ENCODE data around the gene ACSL5.

DNA sequence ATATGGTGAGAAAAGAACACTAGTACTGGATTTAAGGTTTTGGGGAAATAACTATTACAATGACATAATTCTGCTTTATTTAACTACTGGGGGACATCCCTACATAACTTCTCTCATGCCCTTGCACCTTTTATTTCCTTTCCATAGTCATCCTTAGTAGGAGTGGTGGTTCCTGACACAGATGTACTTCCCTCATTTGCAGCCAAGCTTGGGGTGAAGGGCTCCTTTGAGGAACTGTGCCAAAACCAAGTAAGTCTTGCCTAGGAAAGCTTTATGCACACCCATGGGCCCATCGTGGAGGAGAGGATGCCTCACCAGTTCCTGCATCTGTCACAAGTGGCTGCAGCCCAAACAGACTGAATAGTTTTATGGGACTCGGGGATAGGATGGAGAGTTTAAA is 52.2 kb downstream of the ACSL5 start:
- TF ChIP-seq, protein P1, sequence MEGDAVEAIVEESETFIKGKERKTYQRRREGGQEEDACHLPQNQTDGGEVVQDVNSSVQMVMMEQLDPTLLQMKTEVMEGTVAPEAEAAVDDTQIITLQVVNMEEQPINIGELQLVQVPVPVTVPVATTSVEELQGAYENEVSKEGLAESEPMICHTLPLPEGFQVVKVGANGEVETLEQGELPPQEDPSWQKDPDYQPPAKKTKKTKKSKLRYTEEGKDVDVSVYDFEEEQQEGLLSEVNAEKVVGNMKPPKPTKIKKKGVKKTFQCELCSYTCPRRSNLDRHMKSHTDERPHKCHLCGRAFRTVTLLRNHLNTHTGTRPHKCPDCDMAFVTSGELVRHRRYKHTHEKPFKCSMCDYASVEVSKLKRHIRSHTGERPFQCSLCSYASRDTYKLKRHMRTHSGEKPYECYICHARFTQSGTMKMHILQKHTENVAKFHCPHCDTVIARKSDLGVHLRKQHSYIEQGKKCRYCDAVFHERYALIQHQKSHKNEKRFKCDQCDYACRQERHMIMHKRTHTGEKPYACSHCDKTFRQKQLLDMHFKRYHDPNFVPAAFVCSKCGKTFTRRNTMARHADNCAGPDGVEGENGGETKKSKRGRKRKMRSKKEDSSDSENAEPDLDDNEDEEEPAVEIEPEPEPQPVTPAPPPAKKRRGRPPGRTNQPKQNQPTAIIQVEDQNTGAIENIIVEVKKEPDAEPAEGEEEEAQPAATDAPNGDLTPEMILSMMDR (conservative IDR thresholded peaks at IDR 0.05; ENCODE audit: low read depth, low read length), result no peak
- TF ChIP-seq RFX5 (IDR thresholded peaks at IDR 0.05; ENCODE audit: low read depth, low read length) (no peak), POLR2A (IDR thresholded peaks at IDR 0.05; ENCODE audit: low read depth, low read length) (no peak), MAFK (IDR thresholded peaks at IDR 0.05; ENCODE audit: low read depth, low read length) (no peak), RAD21 (IDR thresholded peaks at IDR 0.05; ENCODE audit: low read length) (no peak), SMC3 (IDR thresholded peaks at IDR 0.05; ENCODE audit: low read depth, low read length) (no peak), MAZ (IDR thresholded peaks at IDR 0.05; ENCODE audit: borderline replicate concordance, low read depth, low read length) (no peak), MXI1 (IDR thresholded peaks at IDR 0.05; ENCODE audit: borderline replicate concordance, low read depth, low read length) (no peak)

All from IMR-90 (cell line).